ENCODE measurements around the gene STH.

STH gene

DNA sequence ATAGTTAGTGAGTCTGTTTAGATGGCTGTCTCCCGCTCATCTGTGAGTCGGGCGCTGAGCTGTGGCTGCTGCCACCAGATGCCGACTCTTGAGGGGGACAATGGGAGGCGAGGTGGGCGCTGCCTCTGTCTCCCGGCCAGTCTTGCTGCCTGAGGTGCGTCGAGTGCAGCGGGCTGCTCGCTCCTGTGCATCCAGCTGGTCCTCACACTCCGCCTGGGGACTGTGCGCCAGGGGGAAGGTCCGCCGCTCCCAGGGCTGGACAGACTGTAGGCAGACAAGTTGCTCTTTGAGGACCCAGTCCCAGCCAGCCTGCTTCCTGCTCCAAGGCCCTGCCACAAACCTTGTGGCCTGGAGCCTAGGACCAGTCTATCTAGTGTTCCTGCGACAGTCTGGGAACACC, 32.4 kb downstream of the STH start:
- Histone ChIP-seq H3K27ac (ENCODE audit: low read depth, low read length) (no peak overlapping the region), H3K9me3 (ENCODE audit: insufficient read depth, low read length) (no peaks in the 10 kb centered on the region), H3K79me2 (ENCODE audit: insufficient read depth, low read length) (no peaks in the 10 kb centered on the region), H3K9ac (ENCODE audit: low read length) (no peak overlapping the region), H3K27me3 (ENCODE audit: low read length) (no peaks in the 10 kb centered on the region), H3K4me2 (ENCODE audit: low read depth, low read length, poor library complexity, severe bottlenecking) (no peak overlapping the region), H3K4me3 (ENCODE audit: insufficient read depth, low read length, poor library complexity, severe bottlenecking) (no peak overlapping the region), H4K20me1 (ENCODE audit: low read depth, low read length) (no peaks in the 10 kb centered on the region), H3F3A (ENCODE audit: insufficient read depth) (no peaks in the 10 kb centered on the region), H3K9me2 (replicated peaks; ENCODE audit: insufficient read depth, low read length) (no peaks in the 10 kb centered on the region), H3K36me3 (ENCODE audit: low read length) (peaks cover 7% of the 10 kb centered on the region; the same call in 1 of the 2 replicates), H2AFZ (ENCODE audit: low read depth, low read length, severe bottlenecking) (no peak overlapping the region)
- no peak for TF ChIP-seq EZH2phosphoT487 (conservative IDR thresholded peaks at IDR 0.05; ENCODE audit: low read length)
- TF ChIP-seq, protein P1, sequence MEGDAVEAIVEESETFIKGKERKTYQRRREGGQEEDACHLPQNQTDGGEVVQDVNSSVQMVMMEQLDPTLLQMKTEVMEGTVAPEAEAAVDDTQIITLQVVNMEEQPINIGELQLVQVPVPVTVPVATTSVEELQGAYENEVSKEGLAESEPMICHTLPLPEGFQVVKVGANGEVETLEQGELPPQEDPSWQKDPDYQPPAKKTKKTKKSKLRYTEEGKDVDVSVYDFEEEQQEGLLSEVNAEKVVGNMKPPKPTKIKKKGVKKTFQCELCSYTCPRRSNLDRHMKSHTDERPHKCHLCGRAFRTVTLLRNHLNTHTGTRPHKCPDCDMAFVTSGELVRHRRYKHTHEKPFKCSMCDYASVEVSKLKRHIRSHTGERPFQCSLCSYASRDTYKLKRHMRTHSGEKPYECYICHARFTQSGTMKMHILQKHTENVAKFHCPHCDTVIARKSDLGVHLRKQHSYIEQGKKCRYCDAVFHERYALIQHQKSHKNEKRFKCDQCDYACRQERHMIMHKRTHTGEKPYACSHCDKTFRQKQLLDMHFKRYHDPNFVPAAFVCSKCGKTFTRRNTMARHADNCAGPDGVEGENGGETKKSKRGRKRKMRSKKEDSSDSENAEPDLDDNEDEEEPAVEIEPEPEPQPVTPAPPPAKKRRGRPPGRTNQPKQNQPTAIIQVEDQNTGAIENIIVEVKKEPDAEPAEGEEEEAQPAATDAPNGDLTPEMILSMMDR (IDR thresholded peaks at IDR 0.05; ENCODE audit: insufficient read depth, low read length, poor library complexity, severe bottlenecking): no peak

DNA sequence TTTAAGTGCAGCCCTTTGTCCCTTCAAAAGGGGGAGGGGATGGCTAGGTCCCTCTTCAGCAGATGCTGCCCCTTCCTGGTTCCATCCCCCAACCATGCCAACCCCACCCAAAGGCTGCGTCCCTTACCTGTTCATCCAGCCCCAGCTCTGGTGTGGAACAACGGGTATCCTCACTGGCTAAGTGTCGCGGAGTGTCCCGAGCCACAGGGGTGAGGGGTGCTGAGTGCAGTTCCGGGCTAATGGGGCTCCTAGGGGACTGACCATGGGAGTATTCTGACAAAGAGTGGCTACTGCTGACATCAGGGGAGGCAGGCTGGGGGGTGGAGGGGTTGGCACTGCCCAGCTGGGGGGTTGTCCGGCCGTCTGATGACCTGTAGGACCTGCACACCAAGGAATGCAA, 32.9 kb downstream of the STH start:
- Histone ChIP-seq H3K79me2 (ENCODE audit: insufficient read depth, low read length) (no peaks in the 10 kb centered on the region), H3K9ac (ENCODE audit: low read length) (no peak overlapping the region), H3K4me2 (ENCODE audit: low read depth, low read length, poor library complexity, severe bottlenecking) (no peak overlapping the region), H3K4me3 (ENCODE audit: insufficient read depth, low read length, poor library complexity, severe bottlenecking) (no peak overlapping the region), H3K27me3 (ENCODE audit: low read length) (no peaks in the 10 kb centered on the region), H3K9me3 (ENCODE audit: insufficient read depth, low read length) (no peaks in the 10 kb centered on the region), H3K36me3 (ENCODE audit: low read length) (peaks cover 7% of the 10 kb centered on the region; the same call in 1 of the 2 replicates), H3K9me2 (replicated peaks; ENCODE audit: insufficient read depth, low read length) (no peaks in the 10 kb centered on the region), H3F3A (ENCODE audit: insufficient read depth) (no peaks in the 10 kb centered on the region), H3K27ac (ENCODE audit: low read depth, low read length) (no peak overlapping the region), H4K20me1 (ENCODE audit: low read depth, low read length) (no peaks in the 10 kb centered on the region), H2AFZ (ENCODE audit: low read depth, low read length, severe bottlenecking) (no peak overlapping the region)
- TF ChIP-seq EZH2phosphoT487 (conservative IDR thresholded peaks at IDR 0.05; ENCODE audit: low read length): no peak
- TF ChIP-seq, protein P1 (IDR thresholded peaks at IDR 0.05; ENCODE audit: insufficient read depth, low read length, poor library complexity, severe bottlenecking): no peak

DNA sequence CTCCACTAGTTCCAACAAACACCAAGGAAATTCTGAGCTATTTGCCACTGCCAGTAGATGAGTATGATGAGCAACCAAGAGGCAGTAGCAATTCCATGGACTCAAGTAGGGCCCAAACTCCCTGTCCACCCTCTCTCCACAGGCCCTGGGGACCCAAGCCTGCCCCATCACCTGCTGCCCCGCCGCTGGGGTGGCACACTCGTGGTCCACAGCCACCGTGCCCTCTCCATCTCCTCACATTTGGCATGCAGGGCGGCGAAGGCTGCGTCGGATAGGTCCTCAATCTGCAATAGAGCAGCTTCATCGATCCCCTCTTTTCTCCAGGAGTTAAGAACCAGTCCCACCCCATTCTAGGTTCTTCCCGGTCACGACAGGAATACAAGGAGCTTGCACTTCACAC, 33.9 kb downstream of the STH start:
- H3K79me2 ChIP-seq (ENCODE audit: insufficient read depth, low read length): no peaks in the 10 kb centered on the region
- no peak overlapping the region for H3K27ac ChIP-seq (ENCODE audit: low read depth, low read length)
- no peaks in the 10 kb centered on the region for H3K9me2 ChIP-seq (replicated peaks; ENCODE audit: insufficient read depth, low read length)
- H2AFZ ChIP-seq (ENCODE audit: low read depth, low read length, severe bottlenecking): no peak overlapping the region
- H3K4me2 ChIP-seq (ENCODE audit: low read depth, low read length, poor library complexity, severe bottlenecking): no peak overlapping the region
- H3K4me3 ChIP-seq (ENCODE audit: insufficient read depth, low read length, poor library complexity, severe bottlenecking): no peak overlapping the region
- no peak overlapping the region for H3K9ac ChIP-seq (ENCODE audit: low read length)
- no peaks in the 10 kb centered on the region for H3F3A ChIP-seq (ENCODE audit: insufficient read depth)
- H3K27me3 ChIP-seq (ENCODE audit: low read length): no peaks in the 10 kb centered on the region
- H3K36me3 ChIP-seq (ENCODE audit: low read length): peaks cover 9% of the 10 kb centered on the region; the same call in 1 of the 2 replicates
- TF ChIP-seq, protein P1 (IDR thresholded peaks at IDR 0.05; ENCODE audit: insufficient read depth, low read length, poor library complexity, severe bottlenecking): no peak
- TF ChIP-seq EZH2phosphoT487 (conservative IDR thresholded peaks at IDR 0.05; ENCODE audit: low read length): no peak
- H3K9me3 ChIP-seq (ENCODE audit: insufficient read depth, low read length): no peaks in the 10 kb centered on the region
- H4K20me1 ChIP-seq (ENCODE audit: low read depth, low read length): no peaks in the 10 kb centered on the region

Measured in SU-DHL-6 (cell line).